SW480 (cell line): ENCODE measurements around the gene MYL6.

Experiments used
- DNase-seq: peaks from one replicate; pipeline ENCODE4 v3.0.0-alpha.2; 2016; ENCODE audit warnings: low spot score

The MYL6 gene

DNA sequence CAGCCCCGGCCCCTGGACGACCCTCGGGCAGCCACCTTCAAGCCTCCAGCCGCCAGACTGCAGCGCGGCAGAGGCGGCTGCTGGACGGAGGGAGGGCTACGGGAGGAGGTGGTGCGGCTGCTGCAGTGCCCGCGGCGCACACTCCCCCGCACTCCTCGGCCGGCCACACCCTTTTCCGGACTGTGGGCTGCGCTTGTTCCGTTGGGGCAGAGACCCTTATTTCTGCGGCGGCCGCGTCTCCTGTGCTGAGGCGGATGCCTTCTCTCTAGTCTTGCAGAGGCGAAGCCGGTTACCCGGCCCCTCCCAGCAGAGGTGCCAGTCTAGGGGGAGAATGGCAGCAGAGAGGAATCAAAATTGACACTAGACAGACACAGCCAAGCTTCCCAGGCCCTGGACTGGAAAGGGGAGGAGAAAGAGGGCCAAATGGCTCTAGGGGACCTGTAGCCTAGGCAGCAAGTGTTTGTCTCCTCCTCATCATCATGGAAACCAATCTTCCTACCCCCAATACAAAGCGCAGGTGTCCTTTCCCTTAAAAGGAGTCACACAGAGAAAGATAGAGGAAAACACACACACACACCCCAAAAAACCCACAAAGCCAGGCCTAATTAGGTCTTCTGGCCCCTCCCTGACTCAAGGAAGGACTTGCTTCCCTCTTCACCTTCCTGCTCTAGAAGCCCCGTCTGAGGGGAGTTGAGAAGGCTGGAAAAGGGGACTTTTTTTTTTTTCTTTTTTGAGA, 28.8 kb upstream of the MYL6 start:
- peak; percentile 69 for DNase-seq

GRCh38 chr12:56129942-56130495, 28.1 kb upstream of the MYL6 start:
- DNase-seq = no peak

GRCh38 chr12:56130876-56131275, 27.3 kb upstream of the MYL6 start:
- DNase-seq = no peak

GRCh38 chr12:56134897-56135296, 23.3 kb upstream of the MYL6 start:
- DNase-seq = no peak

DNA sequence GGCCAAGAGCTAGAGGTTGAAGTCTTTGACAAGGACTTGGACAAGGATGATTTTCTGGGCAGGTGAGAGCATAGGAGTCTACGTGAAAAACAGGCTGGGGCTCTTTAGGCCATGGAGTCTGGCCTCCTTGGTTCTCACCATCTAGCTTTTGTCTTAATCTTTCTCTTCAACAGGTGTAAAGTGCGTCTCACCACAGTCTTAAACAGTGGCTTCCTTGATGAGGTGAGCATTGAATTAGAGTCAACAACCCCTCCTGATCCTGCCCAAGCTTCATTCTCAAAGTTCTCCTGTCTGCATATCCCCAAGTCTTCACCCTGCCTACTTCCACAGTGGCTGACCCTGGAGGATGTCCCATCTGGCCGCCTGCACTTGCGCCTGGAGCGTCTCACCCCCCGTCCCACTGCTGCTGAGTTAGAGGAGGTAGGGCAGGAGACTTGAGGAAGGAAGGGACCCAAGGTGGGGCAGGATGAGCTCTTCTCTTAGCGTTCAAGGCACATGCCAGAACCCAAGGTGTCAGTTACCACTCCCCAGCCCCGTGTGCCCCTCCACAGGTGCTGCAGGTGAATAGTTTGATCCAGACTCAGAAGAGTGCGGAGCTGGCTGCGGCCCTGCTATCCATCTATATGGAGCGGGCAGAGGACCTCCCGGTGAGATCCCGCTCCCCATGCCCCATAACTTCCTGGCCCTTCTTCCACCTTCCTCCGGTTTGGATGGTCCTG, 20.1 kb upstream of the MYL6 start:
- DNase-seq = no peak

- DNase-seq = no peak
Observed at GRCh38 chr12:56141946-56142784, 16.0 kb upstream of the MYL6 start.

DNA sequence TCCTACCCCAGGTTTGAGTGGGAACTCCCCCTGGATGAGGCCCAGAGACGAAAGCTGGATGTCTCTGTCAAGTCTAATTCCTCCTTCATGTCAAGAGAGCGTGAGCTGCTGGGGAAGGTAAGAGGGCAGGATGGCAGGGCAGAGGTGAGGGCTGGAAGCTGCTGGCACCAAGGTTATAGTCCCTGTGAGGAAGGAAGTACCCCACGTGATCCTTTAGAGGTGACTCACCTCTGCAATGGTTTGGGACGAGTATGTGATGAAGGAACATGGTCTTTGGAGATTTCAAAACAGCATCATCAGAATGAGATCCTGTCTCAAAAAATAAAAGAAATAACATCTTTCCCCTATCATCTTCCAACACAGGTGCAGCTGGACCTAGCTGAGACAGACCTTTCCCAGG, 14.9 kb upstream of the MYL6 start:
- DNase-seq = no peak

DNA sequence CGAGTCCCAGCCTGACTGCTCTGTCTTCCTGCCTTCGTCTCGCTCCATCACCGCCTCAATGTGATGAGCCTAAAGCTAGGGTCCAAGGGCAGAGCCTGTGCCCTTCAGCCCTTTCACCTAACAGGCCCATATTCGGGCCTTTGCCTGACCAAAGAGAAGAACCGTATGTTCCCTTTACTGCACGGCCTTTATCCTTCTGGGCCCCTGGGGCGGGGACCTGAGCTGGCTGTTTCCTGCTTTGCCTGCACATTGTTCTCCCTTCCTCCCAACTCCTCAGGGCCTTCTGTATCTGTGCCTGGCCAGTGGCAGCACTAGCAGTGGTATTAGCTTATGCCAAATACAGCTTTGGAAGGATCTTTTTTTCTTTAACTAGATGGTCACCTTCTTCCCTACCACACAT, 14.3 kb upstream of the MYL6 start:
- DNase-seq = no peak

- DNase-seq = no peak
Observed at GRCh38 chr12:56145217-56145616, 12.9 kb upstream of the MYL6 start.

- DNase-seq = peak; percentile 22
Observed at GRCh38 chr12:56146492-56147460, 11.4 kb upstream of the MYL6 start.

DNA sequence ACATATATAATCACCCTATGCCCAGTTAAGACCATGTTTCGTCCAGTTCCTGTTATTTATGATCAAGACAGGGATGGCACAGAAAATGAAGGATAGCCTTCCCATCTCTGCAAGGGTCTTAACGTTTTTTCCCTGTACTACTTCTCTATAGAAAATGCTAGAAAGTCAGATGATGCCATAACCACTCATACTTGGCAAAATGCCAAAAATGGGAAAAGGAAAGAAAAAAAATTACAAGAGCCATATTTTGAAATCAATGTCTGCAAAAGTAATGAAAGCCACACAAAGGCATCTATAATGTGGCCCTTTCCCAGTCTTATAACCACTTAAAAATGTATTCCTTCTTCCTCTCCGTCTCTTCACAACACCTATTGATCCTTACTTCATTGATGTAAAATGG, 7.6 kb upstream of the MYL6 start:
- peak; percentile 13 for DNase-seq

- peak; percentile 81 for DNase-seq
Observed at GRCh38 chr12:56151672-56152131, 6.5 kb upstream of the MYL6 start.

- DNase-seq = peak; percentile 92
Observed at GRCh38 chr12:56152132-56152755, 5.9 kb upstream of the MYL6 start, which contains the start of gene MYL6B. Gene MYL6B, plus strand, starts transcription at chr12:56152587. Its CDS starts 1,332 bp downstream, at chr12:56153919.

DNA sequence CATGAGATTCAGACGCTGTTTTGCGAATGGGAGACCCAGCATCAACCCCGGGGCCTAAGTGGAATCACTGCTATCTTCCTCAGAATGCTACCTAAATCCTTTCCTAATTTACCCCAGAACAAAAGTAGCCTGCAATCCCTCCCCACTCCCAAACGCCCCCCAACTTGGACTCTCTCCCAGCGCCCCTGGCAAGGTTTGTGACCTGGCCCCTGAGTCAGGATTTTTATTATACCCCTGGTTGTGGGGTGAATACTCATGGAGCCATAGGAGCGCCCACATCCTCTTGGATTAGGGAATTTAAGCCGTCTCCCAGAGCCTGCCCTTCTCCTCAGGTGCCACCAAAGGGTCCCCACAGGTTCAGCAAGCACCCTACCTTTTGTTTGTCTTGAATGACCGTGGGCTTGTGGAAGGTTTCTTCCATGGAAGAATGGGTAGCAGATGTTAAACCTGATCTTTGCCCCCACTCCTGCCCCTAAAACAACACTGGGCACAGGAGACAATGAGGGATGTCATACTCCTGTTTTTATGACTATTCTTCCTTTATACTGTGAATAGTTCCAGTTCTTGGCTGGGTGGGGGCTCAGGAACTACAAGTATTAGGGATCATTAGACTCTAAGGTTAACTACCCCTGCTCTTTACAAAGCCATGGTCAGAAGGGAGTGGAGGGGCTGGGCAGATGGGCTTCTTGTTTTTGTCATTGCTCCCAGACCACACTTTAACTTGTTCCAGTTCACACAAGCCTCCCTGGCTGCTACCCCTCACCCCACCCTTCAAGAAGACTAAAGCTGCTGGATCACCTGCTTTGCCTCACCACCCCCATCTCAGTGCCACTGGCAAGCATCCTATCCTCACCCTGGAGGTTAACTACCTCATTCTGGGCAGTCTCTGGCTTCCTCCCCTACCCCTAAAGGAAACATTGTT, 5.1 kb upstream of the MYL6 start:
- peak; percentile 9 for DNase-seq

DNA sequence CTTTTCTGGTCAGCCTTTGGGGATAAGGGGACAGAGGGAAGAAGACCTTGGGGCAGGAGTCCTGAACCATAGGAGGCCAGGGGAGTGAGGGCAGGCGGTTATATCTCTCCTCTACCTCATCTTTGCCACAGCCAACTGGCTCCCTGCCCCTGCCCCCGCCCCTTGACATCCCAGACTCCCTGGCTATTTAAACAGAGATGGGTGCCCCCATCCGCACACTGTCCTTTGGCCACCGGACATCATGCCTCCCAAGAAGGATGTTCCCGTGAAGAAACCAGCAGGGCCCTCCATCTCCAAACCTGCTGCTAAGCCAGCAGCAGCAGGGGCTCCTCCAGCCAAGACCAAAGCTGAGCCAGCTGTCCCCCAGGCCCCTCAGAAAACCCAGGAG, 4.5 kb upstream of the MYL6 start:
- DNase-seq = no peak

DNA sequence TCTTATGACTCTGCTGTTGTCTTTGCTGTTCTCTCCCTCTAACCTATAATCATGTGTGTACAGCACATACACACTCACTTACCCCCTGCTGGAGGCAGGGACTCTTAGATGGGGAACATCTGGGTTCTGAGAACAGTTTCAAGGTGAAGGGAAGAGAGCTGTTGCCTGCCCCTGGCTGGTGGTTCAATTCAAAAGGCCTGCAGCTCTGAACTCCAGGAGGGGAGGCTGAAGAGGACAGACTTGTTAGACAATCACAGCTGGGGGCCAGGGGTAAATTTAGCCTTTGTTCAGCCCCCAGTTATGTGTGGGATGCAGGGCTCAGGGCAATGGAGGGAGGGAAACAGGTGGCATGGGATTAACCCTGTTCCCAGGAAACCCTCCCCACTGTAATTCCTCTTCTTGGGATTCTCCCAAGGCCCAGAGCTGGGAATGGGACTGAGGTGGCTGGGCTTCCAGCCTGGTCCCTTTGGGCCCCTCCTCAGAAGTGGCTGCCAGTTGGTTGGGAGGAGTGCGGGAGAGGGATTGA, 3.9 kb upstream of the MYL6 start:
- no peak for DNase-seq

DNA sequence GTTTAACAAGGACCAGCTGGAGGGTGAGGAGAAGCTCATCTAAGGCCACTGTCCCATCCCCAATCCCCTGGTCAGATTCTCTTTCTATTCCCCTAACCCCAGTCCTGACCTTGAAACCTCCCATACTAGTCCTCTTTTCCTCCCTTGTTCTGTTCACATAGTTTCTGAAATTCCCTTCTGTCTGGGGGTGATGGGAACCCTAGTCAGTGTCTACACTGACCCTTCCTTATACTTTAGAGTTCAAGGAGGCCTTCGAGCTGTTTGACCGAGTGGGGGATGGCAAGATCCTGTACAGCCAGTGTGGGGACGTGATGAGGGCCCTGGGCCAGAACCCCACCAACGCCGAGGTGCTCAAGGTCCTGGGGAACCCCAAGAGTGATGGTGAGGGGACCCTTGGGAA, 3.3 kb upstream of the MYL6 start:
- DNase-seq = no peak

- DNase-seq = no peak
Observed at GRCh38 chr12:56155256-56155845, 2.8 kb upstream of the MYL6 start.
